HG03135 (cell line): ENCODE data around the gene BMP8A.
"Not testable (repeated sequence)": the region's sequence is repeated elsewhere in the genome, so short reads cannot be mapped to it uniquely, and the experiment has no call there.

Source experiments
- ATAC-seq: cut with Tn5 transposase; IDR thresholded peaks from one replicate; pipeline ENCODE4 v1.9.1; 2021; ENCODE audit warnings: mild to moderate bottlenecking, moderate library complexity; ENCODE audit not compliant: unreplicated experiment

Gene BMP8A

DNA sequence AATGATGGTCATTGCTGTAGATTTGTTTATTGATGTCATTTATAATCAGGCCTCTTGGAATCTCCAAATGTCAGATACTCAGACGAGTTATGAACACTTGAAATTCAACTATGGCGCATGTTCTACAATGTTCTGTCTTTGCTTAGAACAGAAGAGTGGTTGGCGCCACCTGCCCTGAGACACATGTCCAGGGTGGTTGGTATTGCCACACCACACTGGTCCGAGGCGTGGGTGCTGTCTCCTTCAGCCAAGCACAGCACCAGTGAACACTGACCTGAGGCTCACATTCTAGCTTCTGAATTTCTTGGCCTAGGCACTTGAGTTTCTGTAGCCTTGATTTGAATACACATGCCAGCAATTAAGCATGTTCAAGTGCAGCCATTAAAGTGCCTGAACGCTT lies 10.1 kb upstream of the BMP8A start:
- no peak for ATAC-seq

DNA sequence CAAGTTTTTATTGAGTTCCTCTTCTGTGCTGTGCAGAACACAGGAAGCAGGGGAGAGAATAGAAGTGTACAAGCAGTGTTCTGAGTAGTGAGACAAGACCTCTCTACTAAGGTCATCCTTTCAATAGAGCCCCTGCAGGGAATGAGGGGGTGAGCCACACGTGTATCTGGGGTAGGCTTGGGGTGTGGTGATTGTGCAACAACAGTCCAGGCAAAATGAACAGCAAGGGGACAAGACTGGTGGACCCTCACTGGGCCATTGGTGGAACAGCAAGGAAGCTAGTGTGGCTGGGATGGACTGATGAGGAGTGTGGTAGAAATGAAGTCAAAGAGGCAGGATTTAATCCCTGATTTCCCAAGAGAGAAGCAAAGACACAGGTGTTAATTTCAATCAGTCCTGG lies 8.2 kb upstream of the BMP8A start:
- no peak for ATAC-seq

DNA sequence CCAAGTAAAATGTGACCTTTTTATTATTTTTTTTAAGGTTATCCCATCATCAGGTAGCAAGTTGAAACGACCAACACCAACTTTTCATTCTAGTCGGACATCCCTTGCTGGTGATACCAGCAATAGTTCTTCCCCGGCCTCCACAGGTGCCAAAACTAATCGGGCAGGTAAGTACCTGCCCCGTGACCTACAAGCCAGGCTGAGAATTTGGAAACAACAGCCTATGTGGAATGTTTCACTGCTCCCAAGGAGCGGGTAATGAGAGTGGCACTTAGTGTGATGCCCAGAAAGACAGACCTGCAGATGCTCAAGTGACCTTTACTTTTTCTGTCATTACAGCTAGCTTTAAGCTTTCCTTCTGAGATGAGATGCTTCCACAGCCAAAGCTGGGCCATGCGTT lies 6.9 kb upstream of the BMP8A start:
- ATAC-seq, result no peak

DNA sequence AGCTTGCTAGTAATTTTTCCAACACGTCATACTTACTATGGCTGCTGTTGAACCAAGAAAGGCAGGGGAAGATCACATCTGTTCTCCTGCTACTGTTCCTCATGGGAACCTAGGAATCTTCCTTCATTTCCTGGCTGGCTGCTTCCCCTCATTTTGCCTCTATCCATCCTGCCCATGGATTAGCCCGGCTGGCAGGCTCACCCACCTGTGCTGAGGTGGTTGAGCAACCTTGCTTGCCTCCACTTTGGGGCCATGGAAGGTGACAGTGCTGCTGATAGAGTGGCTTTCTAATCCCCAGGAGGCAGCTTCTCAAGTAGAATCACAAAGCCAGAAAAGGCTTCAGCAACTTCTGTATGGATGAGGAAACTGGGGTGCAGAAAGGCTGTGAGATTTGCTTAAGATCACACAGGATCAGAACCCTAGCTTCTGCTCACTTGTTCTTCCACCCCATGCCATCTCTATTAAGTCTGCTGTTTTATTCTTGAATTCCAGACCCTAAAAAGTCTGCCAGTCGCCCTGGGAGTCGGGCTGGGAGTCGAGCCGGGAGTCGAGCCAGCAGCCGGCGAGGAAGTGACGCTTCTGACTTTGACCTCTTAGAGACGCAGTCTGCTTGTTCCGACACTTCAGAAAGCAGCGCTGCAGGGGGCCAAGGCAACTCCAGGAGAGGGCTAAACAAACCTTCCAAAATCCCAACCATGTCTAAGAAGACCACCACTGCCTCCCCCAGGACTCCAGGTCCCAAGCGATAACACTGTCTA lies 6.2 kb upstream of the BMP8A start:
- no peak for ATAC-seq

DNA sequence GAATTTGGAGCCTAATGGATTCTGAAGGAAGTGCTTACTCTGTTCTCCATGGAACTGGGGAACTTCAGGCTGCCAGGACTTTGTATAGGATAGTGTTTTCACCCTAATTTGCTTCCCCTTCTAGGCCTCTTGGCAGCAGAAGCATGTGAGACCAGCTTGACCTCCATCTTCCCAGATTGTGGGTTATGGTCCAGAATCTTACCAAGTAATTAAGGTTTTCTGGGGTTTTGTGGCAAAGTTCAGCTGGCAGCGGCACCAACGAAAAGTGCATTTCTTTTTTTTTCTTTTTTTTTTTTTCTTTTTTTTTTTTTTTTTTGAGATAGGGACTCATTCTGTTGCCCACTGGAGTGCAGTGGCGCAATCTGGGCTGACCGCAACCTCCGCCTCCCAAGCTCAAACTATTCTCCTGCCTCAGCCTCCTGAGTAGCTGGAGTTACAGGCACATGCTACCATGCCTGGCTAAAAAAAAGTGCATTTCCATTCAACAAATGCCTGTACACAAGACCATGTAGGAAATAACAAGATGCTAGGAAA lies 3.4 kb upstream of the BMP8A start:
- no peak for ATAC-seq

DNA sequence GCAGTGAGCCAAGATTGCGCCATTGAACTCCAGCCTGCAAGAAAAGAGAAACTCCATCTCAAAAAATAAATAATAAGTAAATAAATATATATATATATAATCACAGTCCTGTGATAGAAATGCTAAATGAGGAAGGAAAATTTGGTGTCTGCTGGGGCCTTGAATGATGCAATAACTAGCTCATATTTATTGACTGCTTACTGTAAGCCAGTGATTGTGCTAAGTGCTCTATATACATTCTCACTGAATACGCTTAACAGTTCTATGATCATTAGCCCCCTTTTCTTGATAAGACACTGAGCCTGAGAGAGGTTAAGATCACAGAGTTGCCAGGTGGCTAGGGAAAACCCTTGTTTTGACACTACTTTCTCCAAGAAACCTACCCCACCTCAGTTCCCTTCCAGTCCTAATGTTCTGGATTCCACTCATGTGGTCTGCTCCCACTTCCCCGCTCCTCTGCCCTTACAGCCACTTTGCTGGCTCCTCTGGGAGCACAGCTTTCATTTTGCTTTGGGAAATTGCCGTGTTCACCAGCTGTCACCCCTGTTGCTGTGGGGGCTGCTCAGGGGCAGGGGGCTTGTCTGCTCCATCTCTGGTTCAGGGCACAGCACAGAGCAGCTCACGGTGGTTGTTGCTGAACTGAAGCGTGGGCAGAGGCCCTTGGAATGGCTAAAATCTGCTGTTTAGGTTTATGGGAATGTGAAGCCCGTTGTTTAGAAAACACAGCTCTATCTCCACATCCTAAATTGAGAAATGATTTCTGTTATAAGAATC lies 2.5 kb upstream of the BMP8A start:
- no peak for ATAC-seq

DNA sequence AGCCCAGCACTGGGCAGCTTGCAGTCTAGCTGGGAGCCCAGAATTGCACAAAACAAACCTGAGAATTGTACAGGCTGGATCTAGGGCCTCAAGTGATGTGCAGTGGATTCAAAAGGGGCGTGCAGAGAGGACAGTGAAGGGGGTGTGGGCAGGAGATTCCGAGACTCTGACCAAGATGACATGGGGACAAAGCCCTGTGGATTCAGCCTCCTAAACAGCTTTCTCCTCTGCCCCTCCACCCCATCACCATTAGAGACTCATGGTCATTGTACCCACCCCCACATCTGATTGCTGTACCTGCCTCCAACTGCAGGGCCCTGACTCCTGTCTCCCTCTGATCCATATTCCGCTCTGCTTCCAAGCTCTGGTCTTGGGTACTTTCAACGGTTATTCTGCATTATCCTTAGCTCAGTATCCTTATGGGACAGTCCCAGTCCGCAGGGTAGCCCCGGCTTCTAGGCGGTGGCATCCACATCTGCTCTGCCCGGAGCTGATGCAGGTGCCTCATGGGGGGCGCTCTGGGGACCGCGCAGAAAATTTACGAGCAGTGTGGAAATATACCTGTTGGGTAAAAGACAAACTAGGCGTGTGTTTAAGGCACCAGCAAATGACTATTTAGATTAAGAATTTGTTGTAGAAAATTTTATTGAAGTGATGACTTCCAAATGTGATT lies 1.7 kb upstream of the BMP8A start:
- ATAC-seq, result no peak

DNA sequence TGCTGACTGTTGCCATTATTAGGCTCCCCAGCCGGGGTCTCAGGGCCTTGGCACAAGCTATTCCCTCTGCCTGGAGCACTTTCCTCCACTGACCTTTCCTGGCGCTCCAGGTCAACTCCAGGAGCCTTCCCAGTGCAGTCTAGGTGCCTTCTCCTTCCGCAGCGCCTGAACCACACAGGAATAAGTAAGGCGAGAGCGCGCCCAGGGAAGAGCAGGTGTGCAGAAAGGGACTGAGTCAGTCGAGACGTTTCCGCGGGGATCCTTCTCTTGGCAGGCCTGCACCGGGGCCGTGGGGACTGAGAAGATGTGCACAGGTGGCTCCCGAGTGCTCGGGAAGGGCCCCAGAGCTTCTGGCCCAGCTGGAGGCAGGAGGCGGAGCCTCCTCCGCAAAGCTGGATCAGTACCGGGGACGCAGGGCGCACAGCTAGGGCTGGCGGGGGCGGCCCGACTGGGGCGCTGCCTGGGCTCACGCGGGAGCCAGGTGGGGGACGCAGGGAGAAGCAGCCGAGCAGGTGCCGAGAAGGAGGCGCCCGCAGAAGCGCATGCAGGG lies 765 bp upstream of the BMP8A start:
- ATAC-seq, result peak; percentile 32

DNA sequence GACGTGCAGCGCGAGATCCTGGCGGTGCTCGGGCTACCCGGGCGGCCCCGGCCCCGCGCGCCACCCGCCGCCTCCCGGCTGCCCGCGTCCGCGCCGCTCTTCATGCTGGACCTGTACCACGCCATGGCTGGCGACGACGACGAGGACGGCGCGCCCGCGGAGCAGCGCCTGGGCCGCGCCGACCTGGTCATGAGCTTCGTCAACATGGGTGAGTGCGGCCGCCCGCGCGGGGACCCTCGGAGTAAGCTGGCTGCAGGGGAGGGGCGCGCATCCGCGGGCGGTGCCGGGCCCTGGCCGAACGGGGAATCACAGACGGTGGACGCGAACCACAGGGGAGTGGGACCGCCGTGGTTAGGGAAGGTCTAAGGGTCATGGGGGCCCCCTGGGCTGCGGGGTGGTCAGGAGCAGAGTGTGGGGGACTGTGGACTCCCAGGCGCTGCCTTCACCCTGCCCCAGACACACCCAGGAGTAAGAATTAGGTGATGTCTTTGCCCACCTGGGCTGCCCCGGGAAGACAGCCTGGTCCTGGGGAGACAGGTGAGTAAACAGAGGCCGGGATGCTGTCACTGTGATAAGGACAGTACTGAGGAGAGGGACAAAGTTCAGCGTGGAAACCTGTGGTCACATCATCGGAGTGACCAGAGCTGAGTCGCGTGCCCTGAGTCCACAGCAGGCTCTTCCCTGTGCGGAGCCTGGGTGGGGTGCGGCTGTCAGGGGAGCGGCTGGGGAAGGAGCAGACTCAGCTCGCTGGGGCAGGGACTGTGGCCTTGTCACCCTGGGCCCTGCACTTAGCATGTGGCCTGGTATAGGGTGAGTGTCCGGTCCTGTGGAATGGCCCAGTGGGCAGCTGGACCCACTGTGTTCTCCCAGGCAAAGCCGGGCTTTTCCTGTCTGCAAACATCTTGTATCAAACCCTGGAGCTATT lies 944 bp downstream of the BMP8A start:
- not testable (repeated sequence) for ATAC-seq

DNA sequence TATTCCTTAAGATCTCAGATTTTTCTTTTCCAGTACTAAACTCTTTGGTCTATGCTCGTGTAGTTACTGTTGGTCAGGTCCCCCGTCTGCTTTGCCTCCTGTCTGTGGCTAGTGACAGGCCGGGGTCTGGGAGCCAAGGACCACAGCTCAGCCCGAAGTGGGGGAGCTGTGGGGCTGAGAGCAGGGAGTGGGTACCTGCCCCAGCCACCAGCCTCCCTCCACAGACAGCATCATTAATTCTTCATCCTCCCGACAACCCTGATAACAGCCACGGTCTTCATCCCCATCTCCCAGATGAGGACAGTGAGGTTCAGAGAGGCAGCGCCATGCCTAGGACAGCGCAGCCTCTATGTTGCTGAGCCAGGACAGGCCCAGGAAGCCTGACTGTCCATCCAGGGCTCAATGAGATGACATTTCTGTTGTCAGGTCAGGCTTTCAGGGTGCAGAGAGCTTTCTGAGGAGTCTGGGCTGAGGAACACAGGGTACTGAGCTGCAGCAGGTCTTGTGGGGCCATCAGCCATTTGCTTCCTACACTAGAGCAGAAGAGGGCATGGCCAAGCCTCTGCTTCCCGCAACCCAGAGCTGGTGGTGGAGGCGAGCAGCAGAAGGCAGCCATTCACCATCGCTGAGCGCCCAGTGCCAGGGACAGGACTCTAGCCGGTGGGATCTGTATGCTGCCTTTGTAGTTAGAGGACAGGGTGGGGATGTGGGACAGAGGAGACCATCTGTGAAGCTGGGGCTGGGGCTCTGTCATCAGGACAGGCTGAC lies 1.8 kb downstream of the BMP8A start:
- ATAC-seq, result not testable (repeated sequence)

DNA sequence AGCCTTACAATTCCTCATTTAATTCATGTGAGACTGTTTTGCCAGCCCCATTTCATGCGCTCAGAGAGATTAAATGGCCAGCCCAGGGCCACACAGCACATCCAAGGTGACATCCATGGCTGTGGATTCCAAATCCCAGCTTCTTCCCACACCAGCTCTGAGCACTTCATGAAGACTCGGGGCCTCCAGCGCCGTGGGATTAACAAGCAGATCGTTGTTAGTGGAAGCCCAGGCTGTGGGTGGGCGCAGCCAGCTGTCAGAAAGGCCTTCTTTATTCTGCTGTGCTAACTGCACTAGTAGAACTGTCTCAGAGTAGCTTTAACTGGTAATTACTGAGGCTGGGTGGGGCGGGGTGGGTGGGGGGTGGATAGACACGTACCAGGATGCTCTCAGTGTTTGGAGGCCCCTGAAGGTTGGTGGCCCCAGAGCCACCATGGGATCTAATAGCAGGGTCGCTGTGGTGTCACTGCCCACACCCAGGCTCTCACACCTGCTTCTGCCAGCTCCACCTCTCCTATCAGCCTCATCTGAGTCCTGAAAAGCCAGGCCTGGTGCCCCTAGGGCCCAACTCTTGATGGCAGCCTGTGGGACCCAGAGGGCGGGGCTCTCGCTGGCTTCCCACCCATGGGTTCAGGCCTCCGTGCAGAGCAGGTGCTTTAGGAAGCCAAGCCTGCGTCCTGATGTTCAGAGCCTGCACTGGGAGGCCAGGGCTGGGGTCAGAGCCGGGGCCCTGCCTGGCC lies 3.4 kb downstream of the BMP8A start:
- no peak for ATAC-seq

DNA sequence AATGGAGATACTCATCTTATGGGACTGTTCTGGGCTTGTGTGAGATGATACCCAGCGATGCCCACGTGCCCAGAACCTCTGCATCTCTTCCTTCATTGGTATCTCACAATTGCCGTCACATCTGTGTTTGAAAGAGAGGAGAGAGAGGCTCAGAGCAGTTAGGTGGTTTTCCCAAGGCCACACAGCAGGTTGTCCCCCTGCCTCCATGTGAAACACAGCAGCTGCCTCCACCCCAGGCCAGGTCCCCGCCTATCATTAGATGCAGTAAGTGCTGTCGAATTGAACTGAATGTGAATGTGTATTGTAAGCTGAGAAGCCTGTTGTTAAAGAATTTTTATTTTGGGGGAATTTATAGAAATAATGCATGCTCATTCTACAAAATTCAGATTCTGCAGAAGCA lies 5.1 kb downstream of the BMP8A start:
- not testable (repeated sequence) for ATAC-seq

DNA sequence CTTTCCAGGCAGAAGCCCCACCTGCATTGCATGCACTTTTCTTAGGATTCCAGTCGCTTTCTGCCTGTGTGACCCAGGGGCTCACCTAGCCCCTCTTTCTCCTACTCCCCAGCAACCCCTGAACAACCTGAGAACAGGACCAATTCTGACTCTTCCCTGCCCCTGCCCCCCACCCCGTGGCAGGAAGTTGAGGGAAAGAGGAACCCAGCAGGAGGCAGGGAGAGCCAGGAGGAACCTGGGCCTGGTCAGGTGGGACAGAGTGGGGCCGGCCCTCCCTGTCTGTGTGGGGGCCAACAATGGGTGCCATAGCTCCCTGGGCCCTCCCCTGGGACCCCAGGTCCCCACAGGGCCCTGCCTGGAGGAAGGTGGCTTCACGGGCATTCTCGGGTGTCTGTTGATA lies 6.1 kb downstream of the BMP8A start:
- no peak for ATAC-seq

DNA sequence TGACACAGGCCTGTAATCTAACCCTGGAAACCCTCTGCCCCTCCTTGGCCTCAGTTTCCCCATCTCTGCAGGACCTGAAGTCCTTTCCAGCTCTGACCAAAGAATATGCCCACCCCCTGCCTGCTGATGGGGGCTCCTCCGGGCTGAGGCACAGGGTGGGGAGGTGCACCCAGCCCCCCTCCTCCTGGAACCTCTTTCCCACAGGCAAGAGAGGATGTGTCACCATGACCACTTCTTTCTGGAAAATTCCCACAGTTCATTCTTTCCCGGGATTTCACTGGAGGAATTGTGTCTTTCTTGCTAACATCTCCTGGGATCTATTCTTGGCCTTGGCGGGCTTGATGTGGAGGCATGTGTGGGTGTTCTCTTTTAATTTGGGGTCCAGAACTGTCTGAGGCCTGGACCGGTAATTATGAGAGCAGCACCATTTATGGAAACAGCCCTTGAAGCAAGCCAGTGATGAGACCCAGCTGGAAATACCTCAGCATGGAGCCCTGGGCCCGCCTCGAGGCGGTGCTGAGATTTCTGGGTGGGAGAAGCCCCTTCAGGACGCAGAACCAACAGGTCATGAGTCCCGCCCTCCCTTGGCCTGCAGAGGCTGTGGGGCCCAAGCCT lies 6.8 kb downstream of the BMP8A start:
- ATAC-seq, result not testable (repeated sequence)

DNA sequence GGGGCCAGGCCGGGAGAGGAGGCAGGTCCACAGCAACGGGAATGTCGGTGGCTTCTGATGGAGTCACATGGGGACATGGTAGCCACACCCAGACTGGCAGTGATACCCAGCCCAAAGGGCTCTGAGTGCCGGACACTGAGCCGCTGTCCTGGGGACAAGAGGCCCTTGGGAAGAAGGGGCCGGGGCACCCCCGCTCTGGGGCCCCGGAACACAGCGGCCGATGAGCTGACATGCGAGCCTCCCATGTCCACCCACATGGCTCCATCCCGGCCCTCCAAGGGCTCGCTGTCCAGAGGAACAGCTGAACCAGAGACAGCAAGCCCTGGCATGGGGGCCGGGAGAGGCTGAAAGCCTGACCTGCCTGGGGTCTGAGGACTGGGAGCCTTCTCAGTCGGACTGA lies 7.4 kb downstream of the BMP8A start:
- ATAC-seq, result not testable (repeated sequence)

DNA sequence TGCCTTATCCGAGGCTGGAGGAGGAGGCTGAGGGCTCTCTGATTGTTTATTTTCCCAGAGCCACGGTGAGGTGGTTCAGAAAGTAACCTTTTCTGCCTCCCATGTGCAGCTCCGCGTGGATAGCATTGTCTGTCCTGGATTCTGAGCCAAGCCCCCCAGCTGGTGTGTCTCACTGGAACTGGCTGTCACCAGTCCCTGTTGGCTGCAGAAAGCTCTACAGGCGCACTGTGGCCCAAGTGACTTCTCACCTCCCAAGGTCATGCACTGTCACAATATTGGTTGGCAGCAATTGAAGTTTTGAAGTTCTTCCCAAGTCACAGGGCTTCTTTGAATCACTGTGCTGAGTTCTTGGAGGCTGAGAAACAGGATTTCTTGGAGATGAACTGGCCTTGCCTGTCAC lies 8.2 kb downstream of the BMP8A start:
- ATAC-seq, result no peak

DNA sequence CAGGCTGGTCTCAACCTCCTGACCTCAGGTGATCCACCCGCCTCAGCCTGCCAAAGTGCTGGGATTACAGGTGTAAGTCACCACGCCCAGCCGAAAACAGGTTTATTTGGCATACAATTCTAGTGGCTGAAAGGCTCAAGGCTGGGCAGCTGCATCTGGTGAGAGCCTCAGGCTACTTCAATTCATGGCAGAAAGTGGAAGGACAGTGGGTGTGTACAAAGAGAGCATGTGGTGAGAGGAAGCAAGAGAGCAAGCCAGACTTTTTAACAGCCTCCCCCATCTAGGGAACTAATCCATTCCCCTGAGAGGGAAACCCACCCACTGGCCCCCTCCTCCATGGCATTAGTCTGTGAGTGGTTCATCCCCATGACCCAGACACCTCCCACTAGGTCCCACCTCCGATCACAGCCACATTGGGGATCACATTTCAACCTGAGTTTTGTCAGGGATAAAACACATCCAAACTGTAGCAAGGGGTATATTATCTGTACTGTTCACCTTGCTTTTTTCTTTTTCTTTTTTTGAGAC lies 9.5 kb downstream of the BMP8A start:
- ATAC-seq, result no peak

DNA sequence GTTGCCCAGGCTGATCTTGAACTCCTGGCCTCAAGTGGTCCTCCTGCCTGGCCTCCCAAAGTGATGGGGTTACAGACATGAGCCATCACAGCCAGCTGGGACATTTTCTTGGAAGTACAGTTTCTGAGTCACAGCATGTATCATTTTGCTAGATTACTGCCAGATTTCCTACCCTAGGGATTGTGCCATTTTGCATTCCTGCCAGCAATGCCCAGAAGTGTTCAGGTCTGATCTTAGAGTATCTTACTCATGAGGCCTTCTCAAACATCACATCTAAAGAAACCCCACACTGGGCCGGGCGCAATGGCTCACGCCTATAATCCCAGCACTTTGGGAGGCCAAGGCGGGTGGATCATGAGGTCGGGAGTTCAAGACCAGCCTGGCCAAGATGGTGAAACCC lies 10.2 kb downstream of the BMP8A start:
- no peak for ATAC-seq
